GM10248 (cell line): ENCODE measurements around the gene NLGN4Y.

Experiments
- CTCF ChIA-PET: fragments of 300-600 bp; sonication (Branson Sonifier 250); formaldehyde crosslinking; extraction: SDS; loops from one replicate; lab custom pipeline; 2021; ENCODE audit warnings: antibody characterized with exemption; lab: Yijun Ruan, JAX
- POLR2A ChIA-PET: fragments of 350-650 bp; sonication (Branson Sonifier 250); formaldehyde crosslinking; extraction: SDS; loops from one replicate; lab custom pipeline; 2020; ENCODE audit warnings: antibody characterized with exemption; lab: Yijun Ruan, JAX
- DNase-seq: peaks from one replicate; pipeline ENCODE4 v3.0.0; 2012; ENCODE audit errors: extremely low spot score
- CTCF ChIP-seq: IDR thresholded peaks from 2 replicates; pipeline ENCODE4 v1.5.1; 2012; ENCODE audit warnings: mild to moderate bottlenecking, low read depth; ENCODE audit errors: extremely low read depth, missing control alignments, control extremely low read depth

The NLGN4Y gene

DNA sequence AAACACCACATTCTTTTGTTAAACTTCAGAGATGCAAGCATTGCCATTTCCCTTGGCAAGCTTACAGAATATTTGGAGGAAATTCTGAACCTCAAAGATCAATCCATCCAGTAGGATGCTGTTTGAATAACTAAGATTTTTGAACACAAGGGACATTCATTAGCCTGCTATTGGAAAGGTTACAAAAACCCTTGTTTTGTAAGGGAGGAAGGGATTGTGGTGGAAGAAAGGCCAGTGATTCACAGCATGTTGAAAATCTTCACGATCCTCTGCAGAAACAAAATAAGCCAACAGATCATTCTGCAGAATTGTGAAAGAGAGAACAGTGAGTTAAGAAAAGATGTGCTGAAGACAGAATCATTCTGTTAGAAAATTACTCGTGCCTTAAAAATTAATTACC lies 297.9 kb downstream of the NLGN4Y start:
- ChIA-PET CTCF (no interaction called here), POLR2A (no interaction called here)
- no peak for TF ChIP-seq CTCF
- DNase-seq, result no peak

- ChIA-PET POLR2A (no interaction called here), CTCF (no interaction called here)
- no peak for DNase-seq
- no peak for TF ChIP-seq CTCF
These were observed 298.6 kb downstream of the NLGN4Y start for GRCh38 chrY:14822906-14823305.

- ChIA-PET CTCF (no interaction called here), POLR2A (no interaction called here)
- no peak for TF ChIP-seq CTCF
- DNase-seq, result no peak
These were observed 300.3 kb downstream of the NLGN4Y start for GRCh38 chrY:14824583-14824982.

DNA sequence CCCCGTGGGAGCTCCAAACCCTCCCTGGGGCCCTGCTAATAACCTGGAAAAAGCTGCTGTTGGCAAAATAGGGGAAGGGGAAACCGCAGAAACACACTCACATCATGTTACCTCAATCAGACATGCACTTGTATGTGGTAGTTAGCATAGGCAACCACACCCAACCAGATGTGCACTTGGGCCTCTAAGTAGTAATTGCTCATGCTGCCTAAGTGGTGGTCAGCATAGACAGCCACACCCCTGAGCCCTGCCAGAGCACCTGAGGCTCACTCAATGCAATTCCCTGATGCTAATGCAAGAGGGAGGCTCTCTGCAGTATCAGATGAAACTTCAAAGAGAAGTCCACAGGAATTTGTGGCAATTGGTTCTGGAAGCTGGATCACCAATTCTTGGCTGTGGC lies 301.4 kb downstream of the NLGN4Y start:
- no peak for DNase-seq
- no peak for TF ChIP-seq CTCF
- CTCF ChIA-PET, result no interaction called here
- POLR2A ChIA-PET, result no interaction called here

DNA sequence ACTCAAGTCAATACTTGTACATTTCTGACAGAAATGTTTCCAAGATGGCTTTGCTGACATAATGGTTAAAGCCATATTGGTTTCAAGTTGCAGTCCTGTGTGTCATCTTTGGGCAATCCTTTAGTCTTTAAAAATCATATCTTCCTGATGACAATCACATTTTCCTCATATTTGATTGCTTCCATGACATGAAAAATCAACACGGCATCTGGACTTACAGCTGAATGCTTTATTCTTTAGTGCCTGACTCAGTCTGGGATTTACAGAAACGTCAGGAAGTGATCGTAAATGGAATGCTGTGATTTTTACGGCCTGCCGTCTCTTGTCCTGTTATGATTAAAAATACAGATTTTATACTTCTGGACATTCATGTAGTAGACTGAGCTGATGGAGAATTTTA lies 304.2 kb downstream of the NLGN4Y start:
- no peak for DNase-seq
- TF ChIP-seq CTCF, result no peak
- POLR2A ChIA-PET, result no interaction called here
- CTCF ChIA-PET, result no interaction called here

DNA sequence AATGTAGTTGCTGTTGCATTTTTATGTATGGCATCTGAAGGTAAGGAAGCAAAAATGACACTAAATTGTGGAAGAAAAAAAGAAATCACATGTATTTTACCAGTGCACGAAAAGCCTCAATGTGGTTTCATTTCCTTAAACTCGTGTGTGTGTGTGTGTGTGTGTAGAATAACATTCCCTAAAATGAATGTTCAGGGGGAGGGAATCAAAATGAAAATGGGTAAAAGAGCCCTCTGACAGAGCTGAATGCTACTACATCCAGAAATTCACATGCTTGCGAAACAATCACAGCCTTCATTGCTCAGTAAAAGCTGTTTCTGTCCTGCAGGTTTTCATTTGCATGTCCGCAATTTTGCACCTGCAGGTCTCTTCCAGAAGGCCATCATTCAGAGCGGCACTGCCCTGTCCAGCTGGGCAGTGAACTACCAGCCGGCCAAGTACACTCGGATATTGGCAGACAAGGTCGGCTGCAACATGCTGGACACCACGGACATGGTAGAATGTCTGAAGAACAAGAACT lies 305.1 kb downstream of the NLGN4Y start:
- ChIA-PET CTCF (no interaction called here), POLR2A (no interaction called here)
- no peak for DNase-seq
- TF ChIP-seq CTCF, result no peak
